ENCODE data around the gene SMIM10. TPM values are rescaled to one million over a fixed set of nuclear protein-coding genes. Genes with fewer than 3 reads are reported as not detected.
"Not testable (repeated sequence)": the region's sequence is repeated elsewhere in the genome, so short reads cannot be mapped to it uniquely, and the experiment has no call there.

SMIM10 gene
- total and polyA plus RNA-seq, 12 donors: 6.9 to 27.4 (median 13.0) TPM

DNA sequence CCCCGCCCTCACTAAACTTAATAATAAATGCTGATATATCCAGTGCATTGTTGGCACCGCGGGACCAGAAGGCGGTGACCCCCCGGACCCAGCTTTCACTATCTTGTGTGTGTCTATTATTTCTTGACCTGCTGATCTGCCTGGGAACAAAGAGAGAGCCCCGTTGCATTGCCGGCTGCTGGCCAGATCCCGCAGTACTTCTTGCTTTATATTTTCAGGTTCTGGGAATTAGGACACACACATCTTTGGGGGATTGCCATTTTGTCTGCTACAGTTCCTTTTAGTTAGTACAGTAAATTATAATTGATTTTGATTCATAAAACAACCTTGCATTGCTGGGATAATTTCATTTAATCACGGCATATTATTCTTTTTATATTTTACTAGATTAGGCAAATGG lies 33.7 kb downstream of the SMIM10 start:
- H3K27ac ChIP-seq: no peak overlapping the region
- no peak for DNase-seq
- intact Hi-C loops (cut with DNase I): no loop called here
- no peaks in the 10 kb centered on the region for H3K27me3 ChIP-seq
- 75 to 95% (median 85%) methylated on average over 8 to 9 of the region's 9 CpGs for WGBS, 4 donors
- no peaks in the 10 kb centered on the region for H3K9me3 ChIP-seq (replicated peaks in 1 of 3)
- H3K4me1 ChIP-seq (replicated peaks in 1 of 2): peaks cover 0 to 4% of the 10 kb centered on the region in 2 donors
- no peak for TF ChIP-seq POLR2A (IDR thresholded peaks at IDR 0.05)
- no peak overlapping the region for H3K4me3 ChIP-seq
- H3K36me3 ChIP-seq (replicated peaks in 1 of 2): no peaks in the 10 kb centered on the region

DNA sequence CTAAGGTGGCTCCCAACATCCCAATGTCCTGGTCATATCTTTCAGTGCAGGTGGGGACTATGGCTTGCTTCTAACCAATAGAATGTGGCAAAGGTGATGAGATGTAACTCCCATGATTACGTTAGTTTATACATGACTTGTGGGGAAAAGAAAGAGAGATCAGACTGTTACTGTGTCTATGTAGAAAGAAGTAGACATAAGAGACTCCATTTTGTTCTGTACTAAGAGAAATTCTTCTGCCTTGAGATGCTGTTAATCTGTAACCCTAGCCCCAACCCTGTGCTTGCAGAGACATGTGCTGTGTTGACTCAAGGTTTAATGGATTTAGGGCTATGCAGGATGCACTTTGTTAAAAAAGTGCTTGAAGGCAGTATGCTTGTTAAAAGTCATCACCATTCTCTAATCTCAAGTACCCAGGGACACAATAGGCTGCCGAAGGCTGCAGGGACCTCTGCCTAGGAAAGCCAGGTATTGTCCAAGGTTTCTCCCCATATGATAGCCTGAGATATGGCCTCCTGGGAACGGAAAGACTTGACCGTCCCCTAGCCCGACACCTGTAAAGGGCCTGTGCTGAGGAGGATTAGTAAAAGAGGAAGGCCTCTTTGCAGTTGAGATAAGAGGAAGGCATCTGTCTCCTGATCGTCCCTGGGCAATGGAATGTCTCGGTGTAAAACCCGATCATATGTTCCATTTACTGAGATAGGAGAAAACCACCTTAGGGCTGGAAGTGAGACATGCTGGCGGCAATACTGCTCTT lies 39.6 kb downstream of the SMIM10 start:
- H3K4me1 ChIP-seq (replicated peaks in 1 of 2); H3K9me3 ChIP-seq (replicated peaks in 1 of 3); intact Hi-C loops (cut with DNase I); H3K4me3 ChIP-seq; DNase-seq; H3K36me3 ChIP-seq (replicated peaks in 1 of 2); H3K27me3 ChIP-seq; H3K27ac ChIP-seq: not testable (repeated sequence)
- WGBS, 4 donors: 73 to 86% (median 81%) methylated on average over 5 to 9 of the region's 9 CpGs

DNA sequence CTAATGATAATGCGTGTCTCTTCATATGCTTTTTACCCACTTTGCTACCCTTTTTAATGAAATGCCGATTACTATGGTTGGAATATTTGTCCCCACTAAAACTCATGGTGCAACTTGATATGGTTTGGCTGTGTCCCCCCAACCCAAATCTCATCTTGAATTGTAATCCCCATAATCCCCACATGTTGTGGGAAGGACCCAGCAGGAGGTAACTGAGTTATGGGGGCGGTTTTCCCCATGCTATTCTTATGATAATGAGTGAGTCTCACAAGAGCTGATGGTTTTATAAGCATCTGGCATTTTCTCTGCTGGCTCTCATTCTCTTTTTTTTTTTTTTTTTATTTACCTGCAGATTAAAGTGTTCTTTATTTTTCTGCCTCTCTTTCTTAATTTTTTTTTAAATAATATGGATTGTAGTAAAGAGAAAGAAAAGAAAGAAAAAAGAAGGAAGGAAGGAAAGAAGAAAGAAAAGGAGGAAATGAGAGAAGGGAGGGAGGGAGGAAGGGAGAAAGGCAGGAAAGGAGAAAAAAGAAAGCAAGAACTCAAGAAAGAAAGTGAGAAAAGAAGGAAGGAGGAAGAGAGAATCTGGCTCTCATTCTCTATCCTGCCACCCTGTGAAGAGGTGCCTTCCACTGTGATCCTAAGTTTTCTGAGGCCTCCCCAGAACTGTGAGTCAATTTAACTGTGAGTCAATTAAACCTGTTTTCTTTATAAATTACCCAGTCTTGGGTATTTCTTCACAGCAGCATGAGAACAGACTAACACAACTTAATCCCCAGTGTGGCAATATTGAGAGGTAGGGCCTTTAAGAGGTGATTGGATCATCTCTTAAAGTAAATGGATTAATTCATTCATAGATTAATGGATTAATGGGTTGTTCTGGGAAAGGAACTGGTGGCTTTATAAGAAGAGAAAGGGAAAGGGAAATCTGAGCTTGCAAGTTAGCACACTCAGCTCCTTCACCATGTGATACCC lies 50.6 kb downstream of the SMIM10 start:
- DNase-seq; H3K4me3 ChIP-seq; intact Hi-C loops (cut with DNase I); H3K9me3 ChIP-seq (replicated peaks in 1 of 3); H3K27ac ChIP-seq; H3K36me3 ChIP-seq (replicated peaks in 1 of 2); H3K27me3 ChIP-seq; H3K4me1 ChIP-seq (replicated peaks in 1 of 2): not testable (repeated sequence)
- 68 to 99% (median 82%) methylated on average over 3 of the region's 3 CpGs for WGBS, 4 donors

Other genes starting within 250 kb of the SMIM10 start
- 10 to 100 TPM in 8 of 9 donors, 1 to 10 TPM in 1; 9.6 to 55.3 (median 17.7) TPM for gene PABIR2, start 193.8 kb upstream of the SMIM10 start, total RNA-seq
- gene PABIR2, start 193.8 kb upstream of the SMIM10 start, polyA plus RNA-seq: 10 to 100 TPM; 33.3 to 46.7 (median 33.8) TPM
- 100 to 1,000 TPM in 1 of 9 donors, 10 to 100 TPM in 8; 16.6 to 104 (median 26.2) TPM for gene MOSPD1, start 75.7 kb upstream of the SMIM10 start, total RNA-seq
- 10 to 100 TPM in 2 of 3 donors, 1 to 10 TPM in 1; 7.0 to 38.3 (median 12.9) TPM for gene MOSPD1, start 75.7 kb upstream of the SMIM10 start, polyA plus RNA-seq
- 10 to 100 TPM; 12.7 to 36.7 (median 27.9) TPM for gene RTL8B, start 31.6 kb downstream of the SMIM10 start, total RNA-seq
- 10 to 100 TPM; 16.4 to 26.1 (median 25.2) TPM for gene RTL8B, start 31.6 kb downstream of the SMIM10 start, polyA plus RNA-seq
- gene RTL8C, start 41.4 kb downstream of the SMIM10 start, total RNA-seq: 100 to 1,000 TPM in 6 of 9 donors, 10 to 100 TPM in 3; 79.5 to 184 (median 150) TPM
- 100 to 1,000 TPM; 188 to 279 (median 229) TPM for gene RTL8C, start 41.4 kb downstream of the SMIM10 start, polyA plus RNA-seq
- gene RTL8A, start 61.1 kb downstream of the SMIM10 start, total RNA-seq: 10 to 100 TPM; 12.0 to 53.3 (median 42.0) TPM
- 100 to 1,000 TPM in 2 of 3 donors, 10 to 100 TPM in 1; 76.4 to 232 (median 161) TPM for gene RTL8A, start 61.1 kb downstream of the SMIM10 start, polyA plus RNA-seq
- gene SMIM10L2B, start 107.7 kb downstream of the SMIM10 start, total RNA-seq: 10 to 100 TPM in 1 of 9 donors, 1 to 10 TPM in 8; 2.8 to 83.5 (median 4.7) TPM
- 1 to 10 TPM; 2.5 to 6.3 (median 4.6) TPM for gene SMIM10L2B, start 107.7 kb downstream of the SMIM10 start, polyA plus RNA-seq
- gene ETDB, start 129.5 kb downstream of the SMIM10 start, total RNA-seq: not detected
- gene ETDB, start 129.5 kb downstream of the SMIM10 start, polyA plus RNA-seq: not detected
- under 1 TPM in 2 of 9 donors, not detected in 7; 0.50 to 0.55 TPM for gene CT55, start 180.4 kb downstream of the SMIM10 start, total RNA-seq
- under 1 TPM in 2 of 3 donors, not detected in 1; 0.17 to 0.20 TPM for gene CT55, start 180.4 kb downstream of the SMIM10 start, polyA plus RNA-seq